HK-2 (cell line): ENCODE measurements around the gene AGBL5.

ENCODE experiments used
- DNase-seq: peaks from one replicate; pipeline ENCODE4 v3.0.0-alpha.2; 2018; ENCODE audit not compliant: unreplicated experiment

The AGBL5 gene

DNA sequence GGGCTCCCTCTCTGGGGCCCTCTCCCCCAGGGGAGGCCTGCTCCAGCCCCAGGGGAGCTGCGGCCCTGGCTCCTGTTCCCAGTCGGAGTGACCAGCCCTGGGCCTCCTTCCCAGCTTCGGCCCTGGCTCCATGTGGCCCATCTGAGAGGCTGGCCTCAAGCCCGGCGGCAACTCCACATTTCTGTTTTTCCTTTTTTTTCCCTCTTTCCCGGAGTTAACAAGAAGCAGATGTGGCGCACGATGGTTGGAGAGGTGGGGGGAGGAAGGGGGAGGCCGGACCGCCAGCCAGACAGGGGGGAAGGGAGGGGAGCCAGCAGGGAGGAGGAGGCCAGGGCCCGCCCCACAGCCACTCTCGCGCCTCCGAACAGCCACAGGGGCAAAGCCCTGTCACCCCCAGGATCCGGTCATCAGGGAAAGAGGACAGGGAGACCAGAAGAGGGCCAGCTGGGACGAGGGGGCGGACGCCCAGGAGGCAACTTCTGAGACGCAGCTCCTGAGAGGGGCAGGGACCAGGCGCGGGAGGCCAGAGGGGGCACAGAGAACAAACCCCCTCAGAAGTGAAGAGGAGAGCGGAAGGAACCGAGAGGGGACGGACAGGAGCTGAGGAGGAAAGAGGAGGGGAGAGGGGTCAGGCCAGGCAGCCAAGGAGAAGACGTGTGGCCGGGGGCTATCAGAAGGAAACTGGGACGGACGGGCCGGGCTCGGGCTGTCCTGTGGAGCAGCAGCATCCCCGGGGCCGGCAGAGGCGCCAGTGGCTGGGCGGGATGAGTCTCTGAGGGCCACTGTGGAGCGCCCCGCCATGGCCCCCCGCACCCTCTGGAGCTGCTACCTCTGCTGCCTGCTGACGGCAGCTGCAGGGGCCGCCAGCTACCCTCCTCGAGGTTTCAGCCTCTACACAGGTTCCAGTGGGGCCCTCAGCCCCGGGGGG lies 27.1 kb downstream of the AGBL5 start, which contains the start of gene EMILIN1:
Gene EMILIN1 (plus strand): TSS at position 349 of the 928 bp plus-strand sequence. CDS start 451 bp downstream, at position 800.
- no peak for DNase-seq

DNA sequence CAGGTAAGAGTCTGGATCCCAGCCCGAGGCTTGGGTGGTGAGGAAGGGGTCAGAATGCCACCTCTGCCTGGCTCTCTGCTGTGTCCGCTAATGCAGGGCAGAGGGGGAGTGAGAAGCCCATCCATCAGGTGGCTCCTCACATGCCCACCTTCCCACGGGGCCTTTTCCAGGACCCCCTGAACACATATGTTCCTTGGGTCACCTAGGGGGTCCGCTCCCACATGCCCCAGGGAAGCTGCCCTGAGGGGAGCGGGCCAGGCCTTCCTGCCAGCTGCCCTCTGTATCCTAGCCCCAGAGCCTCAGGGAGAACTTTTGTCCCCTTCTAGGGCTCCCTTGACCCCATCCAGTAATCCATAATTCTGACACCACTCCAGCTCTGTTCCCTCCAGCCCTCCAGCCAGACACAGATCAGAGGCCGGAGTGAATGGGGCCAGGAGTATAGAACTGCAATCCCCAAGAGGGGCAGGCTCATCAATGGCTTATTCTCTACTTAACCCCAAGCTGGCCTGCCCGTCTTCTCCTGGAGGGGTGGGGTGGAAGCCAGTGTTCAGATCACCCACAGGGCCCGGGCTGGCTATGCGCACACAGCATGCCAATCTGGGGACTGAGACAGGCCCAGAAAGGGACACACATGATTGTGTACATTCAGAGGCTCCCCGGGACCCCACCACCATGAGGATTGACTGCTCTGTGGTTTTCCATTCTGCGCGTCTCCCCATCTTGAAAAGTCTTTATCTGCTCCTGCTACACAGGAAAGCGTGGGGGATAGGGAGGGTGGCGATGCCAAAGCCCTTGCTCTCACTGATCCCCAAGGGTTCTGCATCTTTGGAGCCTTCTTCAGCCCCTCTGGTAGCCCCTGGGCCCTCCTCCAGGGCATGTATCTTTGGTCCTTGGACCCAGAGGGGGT lies 28.0 kb downstream of the AGBL5 start:
- no peak for DNase-seq

DNA sequence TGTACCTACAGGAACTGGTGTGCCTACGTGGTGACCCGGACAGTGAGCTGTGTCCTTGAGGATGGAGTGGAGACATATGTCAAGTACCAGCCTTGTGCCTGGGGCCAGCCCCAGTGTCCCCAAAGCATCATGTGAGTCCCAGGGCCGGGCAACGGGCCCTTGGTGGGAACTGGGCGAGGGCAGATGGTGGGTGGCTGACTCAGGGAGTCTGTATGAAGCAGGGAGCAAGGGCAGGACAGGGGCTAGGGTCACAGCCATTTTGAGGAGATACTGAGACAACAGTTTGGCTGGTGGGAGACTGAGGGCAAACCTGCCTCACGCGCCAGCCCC lies 28.6 kb downstream of the AGBL5 start:
- DNase-seq: no peak

DNA sequence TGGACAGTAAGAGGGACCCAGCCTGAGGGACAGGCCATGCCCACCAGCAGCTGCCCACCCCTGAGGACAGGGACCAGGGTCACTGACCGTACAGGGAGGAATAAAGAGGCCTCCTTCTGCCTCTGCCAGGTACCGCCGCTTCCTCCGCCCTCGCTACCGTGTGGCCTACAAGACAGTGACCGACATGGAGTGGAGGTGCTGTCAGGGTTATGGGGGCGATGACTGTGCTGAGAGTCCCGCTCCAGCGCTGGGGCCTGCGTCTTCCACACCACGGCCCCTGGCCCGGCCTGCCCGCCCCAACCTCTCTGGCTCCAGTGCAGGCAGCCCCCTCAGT lies 29.1 kb downstream of the AGBL5 start:
- no peak for DNase-seq

DNA sequence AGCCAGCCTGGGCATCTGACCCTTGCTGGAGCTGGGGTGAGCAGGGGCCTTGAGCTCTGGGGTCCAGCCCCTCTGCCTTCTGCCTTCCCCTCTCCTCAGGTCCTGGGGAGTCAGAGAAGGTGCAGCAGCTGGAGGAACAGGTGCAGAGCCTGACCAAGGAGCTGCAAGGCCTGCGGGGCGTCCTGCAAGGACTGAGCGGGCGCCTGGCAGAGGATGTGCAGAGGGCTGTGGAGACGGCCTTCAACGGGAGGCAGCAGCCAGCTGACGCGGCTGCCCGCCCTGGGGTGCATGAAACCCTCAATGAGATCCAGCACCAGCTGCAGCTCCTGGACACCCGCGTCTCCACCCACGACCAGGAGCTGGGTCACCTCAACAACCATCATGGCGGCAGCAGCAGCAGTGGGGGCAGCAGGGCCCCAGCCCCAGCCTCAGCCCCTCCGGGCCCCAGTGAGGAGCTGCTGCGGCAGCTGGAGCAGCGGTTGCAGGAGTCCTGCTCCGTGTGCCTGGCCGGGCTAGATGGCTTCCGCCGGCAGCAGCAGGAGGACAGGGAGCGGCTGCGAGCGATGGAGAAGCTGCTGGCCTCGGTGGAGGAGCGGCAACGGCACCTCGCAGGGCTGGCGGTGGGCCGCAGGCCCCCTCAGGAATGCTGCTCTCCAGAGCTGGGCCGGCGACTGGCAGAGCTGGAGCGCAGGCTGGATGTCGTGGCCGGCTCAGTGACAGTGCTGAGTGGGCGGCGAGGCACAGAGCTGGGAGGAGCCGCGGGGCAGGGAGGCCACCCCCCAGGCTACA lies 30.7 kb downstream of the AGBL5 start:
- no peak for DNase-seq

DNA sequence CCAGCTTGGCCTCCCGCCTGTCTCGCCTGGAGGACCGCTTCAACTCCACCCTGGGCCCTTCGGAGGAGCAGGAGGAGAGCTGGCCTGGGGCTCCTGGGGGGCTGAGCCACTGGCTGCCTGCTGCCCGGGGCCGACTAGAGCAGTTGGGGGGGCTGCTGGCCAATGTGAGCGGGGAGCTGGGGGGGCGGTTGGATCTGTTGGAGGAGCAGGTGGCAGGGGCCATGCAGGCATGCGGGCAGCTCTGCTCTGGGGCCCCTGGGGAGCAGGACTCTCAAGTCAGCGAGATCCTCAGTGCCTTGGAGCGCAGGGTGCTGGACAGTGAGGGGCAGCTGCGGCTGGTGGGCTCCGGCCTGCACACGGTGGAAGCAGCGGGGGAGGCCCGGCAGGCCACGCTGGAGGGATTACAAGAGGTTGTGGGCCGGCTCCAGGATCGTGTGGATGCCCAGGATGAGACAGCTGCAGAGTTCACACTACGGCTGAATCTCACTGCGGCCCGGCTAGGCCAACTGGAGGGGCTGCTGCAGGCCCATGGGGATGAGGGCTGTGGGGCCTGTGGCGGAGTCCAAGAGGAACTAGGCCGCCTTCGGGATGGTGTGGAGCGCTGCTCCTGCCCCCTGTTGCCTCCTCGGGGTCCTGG lies 31.4 kb downstream of the AGBL5 start:
- DNase-seq: no peak

DNA sequence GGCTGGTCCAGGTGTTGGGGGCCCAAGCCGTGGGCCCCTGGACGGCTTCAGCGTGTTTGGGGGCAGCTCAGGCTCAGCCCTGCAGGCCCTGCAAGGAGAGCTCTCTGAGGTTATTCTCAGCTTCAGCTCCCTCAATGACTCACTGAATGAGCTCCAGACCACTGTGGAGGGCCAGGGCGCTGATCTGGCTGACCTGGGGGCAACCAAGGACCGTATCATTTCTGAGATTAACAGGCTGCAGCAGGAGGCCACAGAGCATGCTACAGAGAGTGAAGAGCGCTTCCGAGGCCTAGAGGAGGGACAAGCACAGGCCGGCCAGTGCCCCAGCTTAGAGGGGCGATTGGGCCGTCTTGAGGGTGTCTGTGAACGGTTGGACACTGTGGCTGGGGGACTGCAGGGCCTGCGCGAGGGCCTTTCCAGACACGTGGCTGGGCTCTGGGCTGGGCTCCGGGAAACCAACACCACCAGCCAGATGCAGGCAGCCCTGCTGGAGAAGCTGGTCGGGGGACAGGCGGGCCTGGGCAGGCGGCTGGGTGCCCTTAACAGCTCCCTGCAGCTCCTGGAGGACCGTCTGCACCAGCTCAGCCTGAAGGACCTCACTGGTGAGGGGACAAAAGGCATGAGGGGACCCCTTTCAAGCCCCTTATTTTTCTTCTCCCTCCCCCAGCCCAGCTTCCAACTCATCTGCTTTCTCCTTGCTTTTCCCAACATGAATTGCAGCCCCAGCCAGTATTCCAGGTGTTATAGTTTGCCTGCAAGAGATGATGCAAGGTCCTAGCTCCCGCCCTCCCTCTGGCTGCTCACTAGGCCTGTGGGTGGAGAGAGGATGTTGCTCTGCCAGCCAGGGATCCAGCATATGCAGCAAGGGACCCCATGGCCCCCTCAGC lies 32.2 kb downstream of the AGBL5 start:
- no peak for DNase-seq

DNA sequence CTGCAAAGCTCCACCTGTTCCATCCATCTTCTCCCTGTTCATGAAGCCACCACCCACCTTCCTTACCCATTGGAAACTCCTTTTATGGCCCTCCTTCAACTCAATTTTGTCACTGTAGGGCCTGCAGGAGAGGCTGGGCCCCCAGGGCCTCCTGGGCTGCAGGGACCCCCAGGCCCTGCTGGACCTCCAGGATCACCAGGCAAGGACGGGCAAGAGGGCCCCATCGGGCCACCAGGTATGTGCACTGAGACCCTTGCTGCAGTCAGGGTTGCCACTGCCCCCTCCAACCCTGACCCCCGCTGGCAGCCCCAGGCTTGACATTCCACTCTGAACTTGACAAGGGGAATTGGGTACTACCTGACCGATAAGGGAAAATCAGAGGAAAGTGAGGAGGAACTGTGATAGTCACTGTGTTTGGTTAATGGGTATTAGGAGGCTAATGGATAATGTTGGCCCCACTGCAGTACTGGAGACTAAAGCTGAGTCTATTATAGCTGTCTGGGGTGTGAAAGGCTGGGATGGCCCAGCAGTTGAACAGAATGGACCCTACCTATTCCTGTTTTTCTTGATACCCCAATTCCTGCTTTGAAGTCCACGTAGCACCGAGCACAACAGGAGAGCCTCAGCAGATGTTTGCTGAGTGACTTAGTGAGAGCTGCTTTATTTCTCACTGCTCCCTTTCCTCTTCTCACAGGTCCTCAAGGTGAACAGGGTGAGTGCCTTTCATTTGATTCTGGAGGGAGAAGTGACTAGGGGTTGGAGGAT lies 33.0 kb downstream of the AGBL5 start:
- DNase-seq: no peak

DNA sequence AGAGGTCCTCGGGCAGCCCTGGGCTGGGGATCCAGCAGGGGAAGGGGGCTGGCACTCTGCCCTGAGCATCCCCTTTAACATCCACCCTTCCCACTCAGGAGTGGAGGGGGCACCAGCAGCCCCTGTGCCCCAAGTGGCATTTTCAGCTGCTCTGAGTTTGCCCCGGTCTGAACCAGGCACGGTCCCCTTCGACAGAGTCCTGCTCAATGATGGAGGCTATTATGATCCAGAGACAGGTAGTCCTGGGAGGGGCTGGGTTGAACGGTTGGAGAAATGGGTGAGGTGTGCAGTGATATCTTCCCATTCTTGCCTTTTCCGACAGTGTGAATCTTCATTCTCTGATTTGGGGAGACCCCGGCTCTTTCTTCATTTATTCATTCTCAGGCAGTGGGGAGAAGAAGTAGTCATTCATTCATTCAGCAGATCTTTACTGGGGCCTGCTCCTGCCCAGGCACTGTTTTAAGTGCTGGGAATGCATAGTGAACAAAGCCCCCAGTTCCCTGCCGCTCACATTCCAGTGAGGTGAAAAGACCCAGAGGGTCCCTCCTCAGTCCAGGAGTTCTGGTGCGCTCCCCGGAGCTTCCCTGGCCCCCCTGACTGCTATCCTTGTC lies 33.7 kb downstream of the AGBL5 start:
- no peak for DNase-seq

DNA sequence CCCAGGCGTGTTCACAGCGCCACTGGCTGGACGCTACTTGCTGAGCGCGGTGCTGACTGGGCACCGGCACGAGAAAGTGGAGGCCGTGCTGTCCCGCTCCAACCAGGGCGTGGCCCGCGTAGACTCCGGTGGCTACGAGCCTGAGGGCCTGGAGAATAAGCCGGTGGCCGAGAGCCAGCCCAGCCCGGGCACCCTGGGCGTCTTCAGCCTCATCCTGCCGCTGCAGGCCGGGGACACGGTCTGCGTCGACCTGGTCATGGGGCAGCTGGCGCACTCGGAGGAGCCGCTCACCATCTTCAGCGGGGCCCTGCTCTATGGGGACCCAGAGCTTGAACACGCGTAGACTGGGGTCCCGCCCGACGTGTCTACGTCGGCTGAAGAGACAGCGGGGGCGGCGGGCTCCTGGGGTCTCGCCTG lies 34.2 kb downstream of the AGBL5 start:
- DNase-seq: peak; percentile 74

DNA sequence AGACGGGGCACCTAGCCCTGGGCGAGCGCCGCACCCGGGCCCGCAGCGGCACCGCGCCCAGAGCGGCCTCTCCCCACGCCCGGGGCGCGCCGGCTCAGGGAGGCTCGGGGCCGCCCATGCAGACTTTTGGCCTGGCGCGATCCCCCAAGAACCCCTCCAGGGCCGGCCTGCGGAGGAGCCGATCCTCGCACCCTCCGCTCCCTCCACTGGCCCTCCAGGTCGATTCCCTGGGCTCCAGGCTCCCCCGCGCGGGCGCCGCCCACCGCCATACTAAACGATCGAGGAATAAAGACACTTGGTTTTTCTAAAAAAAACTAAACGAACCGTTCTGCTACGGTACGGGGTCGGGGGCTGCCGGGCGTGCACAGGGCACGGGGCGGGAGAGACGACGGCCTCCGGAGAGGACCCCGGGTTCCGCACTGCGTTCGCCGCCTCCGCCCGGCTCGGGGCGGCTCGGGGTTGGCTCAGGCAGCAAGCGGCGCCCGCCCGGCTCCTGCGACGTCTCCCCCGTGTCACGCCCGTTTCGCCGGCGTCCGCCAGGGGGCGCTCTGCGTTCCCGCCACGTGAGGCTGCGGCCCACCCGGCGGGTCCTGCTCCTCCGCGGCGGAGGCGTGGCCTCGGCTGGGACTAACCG lies 34.7 kb downstream of the AGBL5 start:
- peak; percentile 98 for DNase-seq

DNA sequence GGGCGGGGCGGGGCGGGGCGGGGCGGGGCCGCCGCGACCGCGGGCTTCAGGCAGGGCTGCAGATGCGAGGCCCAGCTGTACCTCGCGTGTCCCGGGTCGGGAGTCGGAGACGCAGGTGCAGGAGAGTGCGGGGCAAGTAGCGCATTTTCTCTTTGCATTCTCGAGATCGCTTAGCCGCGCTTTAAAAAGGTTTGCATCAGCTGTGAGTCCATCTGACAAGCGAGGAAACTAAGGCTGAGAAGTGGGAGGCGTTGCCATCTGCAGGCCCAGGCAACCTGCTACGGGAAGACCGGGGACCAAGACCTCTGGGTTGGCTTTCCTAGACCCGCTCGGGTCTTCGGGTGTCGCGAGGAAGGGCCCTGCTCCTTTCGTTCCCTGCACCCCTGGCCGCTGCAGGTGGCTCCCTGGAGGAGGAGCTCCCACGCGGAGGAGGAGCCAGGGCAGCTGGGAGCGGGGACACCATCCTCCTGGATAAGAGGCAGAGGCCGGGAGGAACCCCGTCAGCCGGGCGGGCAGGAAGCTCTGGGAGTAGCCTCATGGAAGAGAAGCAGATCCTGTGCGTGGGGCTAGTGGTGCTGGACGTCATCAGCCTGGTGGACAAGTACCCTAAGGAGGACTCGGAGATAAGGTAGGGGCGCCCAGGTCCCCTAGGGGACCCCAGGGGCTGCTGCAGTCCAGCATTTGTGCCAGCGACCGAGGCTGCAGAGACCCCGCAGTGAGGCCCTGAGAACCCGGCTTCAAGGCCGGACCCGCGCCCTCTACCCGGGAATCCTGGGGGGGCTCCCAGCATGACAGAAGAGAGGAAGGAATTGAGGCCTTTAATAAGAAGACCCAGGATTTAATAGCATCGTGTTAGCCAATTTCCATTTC lies 35.5 kb downstream of the AGBL5 start, which contains the start of gene KHK:
Gene KHK (plus strand): TSS at position 49 of the 870 bp plus-strand sequence. CDS start 488 bp downstream, at position 537.
- peak; percentile 57 for DNase-seq

DNA sequence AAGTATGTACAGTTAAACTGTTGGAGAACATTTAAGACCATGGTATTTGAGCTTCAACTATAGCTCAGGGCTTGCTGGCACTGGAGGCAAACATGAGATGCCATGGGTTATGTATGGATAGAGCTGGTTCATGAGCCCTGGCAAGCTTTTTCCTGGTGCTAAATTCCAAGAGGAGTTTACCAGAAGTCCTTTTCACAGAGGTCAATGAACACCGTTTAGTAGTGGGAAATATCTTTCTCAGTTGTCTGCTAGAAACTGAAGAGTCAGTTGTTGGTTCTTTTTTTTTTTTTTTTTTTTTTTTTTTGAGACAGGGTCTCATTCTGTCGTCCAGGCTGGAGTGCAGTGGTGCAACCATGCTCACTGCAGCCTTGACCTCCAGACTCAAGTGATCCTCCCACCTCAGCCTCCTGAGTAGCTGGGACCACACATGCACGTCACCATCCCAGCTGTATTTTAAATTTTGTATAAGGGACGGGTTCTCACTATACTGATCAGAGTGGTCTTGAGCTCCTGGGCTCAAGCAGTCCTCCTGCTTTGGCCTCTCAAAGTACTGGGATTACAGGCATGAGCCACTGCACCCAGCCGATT lies 36.4 kb downstream of the AGBL5 start:
- no peak for DNase-seq

DNA sequence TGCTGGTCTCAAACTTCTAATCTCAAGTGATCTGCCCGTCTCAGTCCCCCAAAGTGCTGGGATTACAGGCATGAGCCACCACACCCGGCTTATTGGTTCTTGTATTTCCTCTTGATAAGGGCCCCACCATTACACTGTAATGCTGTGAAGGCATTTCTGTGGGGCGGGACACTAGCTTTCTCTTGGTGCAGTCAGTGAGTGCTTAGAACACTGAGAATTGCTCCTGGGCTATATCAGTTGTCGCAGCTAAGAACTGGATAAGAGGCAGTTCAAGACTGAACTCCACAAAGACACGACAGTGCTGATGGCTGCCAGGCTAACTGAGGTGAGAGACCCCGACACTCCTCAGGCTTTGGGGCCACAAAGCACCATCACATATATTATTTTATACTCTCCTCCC lies 37.2 kb downstream of the AGBL5 start:
- no peak for DNase-seq

DNA sequence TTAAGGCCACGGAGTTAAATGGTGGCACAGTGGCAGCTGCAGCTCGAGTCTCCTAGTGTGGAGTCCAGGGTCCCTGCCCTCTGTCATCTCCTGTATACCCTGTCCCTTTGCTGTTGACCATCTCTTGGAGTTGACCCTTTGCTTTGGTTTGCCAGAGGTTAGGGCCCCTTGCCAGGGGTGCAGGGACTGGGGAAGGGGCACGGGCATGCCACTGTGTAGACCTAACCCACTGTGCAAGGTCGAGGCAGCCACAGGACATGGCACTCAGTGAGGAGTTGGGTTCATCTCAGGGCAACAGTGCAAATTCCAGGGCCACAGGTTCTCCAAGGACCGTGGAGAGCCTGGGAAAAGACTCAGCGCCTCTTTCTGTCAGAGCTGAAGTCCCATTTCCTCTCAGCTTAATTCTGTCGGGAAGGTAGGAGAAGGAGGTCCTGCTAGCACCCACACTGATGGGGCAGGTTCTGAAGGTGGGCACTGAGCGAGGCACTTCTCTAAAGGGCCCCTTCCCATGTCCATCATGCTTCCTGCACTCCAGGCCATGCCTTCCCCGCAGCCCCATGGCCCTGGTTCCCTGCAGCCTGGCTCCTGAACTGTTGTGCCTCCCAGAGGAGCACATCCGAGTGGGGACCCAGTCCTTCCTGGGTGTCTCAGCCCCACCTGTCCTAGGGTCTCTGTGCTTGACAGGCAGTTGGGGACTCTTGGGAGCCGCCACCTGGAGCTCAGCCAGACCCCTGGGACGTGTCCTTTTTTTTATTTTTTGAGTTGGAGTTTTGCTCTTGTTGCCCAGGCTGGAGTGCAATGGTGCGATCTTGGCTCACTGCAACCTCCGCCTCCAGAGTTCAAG lies 37.9 kb downstream of the AGBL5 start:
- no peak for DNase-seq
